CD4-positive, alpha-beta T cell treated with Interleukin-10 for 1 hour (primary cell): ENCODE data around the gene TNNC1.

Experiments used
- DNase-seq: peaks from one replicate; pipeline ENCODE4 v3.0.0-alpha.2; 2020

The TNNC1 gene

GRCh38 chr3:52456800-52457183 lies 3.0 kb upstream of the TNNC1 start:
- no peak for DNase-seq

- DNase-seq, result no peak
Measured at GRCh38 chr3:52456169-52456799, 2.4 kb upstream of the TNNC1 start.

DNA sequence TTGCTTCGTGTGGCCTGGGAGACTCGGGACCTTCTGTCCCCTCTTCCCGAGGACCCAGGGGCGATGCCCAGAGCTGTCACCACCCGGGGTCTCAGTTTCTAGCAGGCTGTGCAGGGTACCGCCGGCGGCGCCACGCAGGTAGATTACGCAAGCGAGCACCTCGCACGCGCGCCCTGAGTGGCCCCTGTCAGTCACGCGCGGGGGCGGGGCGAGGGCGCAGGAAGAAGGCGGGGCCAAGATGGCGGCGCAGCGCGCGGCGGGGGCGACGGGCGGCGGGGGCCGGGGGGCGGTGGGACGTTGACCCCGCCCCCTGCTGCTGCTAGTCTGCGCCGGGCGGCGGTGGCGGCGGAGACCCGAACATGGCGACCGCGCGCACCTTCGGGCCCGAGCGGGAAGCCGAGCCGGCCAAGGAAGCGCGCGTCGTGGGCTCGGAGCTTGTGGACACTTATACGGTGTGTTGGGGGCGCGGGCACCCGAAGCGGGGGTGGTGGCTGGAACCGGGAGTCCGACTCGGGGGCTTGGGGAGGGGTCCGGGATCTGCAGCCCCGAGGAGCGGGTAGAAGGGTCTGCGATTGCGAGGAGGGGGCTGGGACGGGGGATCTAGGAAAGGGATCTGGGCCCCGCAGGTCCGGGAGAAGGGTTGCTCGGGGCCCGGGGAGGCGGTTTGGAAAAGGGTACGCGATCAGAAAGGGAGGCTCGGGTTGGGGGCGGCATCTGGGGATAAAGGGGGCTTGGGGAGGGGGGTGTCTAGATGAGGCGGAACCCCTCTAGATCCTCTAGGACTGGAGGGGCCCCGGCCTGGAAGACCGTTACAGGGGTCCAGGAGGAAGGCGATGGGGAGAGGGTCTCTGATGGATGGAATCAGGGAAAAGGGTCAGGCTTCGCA lies 1.7 kb upstream of the TNNC1 start, which contains the start of gene NISCH:
NISCH (plus strand) TSS at position 322 of the 886 bp plus-strand sequence; CDS start at position 360, 38 bp downstream.
- DNase-seq, result peak; percentile 97

- no peak for DNase-seq
Measured at GRCh38 chr3:52454938-52455282, 1.1 kb upstream of the TNNC1 start.

GRCh38 chr3:52454250-52454937 lies 553 bp upstream of the TNNC1 start:
- DNase-seq, result no peak

DNA sequence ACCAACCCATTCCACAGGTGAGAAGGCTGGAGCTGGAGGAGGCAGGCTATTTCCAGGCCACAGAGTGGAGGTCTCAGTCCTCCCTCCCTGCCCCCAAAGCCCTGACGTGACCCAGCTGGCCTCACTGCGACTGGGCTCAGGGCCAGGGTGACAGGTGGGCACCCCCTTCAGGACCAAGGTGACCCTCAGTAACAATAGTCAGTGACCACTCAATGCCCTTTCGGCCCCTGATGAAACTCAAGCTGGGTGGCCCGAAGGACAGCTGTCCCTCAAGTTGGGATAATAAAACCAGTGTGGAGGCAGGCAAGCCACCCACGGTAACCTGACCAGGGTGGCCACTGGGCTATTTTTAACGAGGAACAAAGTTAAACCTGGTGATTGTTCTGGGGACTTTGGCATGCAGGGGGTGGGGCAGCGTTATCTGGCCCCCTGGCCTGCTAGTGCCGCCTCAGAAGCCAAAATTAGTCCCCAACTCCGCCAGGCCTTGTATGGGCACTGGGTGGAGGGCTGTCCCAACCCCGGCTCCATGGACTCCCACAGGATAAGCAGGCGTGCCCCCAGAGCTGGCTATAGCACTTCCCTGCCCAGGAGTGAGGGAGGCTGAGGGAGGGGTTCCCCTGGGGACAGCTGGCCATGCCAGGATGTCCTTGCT lies 1.1 kb downstream of the TNNC1 start:
- no peak for DNase-seq

GRCh38 chr3:52452126-52452525 lies 1.7 kb downstream of the TNNC1 start:
- DNase-seq, result no peak

GRCh38 chr3:52451237-52452083 lies 2.4 kb downstream of the TNNC1 start:
- DNase-seq, result no peak

- DNase-seq, result no peak
Measured at GRCh38 chr3:52450489-52451236, 3.2 kb downstream of the TNNC1 start.

GRCh38 chr3:52447512-52448355 lies 6.1 kb downstream of the TNNC1 start:
- no peak for DNase-seq

GRCh38 chr3:52446631-52447511 lies 7.0 kb downstream of the TNNC1 start:
- DNase-seq, result peak; percentile 83

DNA sequence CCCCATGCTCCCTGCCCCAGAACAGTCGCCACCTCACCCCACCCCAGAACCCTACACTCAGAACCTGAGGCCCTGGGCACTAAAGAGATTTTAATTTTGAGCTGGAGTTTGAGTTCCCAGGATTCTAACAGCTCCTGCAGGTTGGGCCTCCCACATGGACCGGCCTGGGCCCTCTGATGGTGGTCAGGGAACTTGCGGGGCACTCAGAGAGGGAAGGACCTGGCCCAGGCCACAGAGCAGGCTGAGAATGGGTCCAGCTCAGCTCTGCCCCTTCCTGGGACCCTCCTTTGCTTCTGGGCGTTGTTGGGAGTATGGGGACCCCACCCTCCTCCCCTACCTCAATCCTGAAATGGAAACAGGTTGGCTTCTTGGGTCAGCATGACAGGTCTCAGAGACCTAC lies 7.8 kb downstream of the TNNC1 start:
- DNase-seq, result no peak

GRCh38 chr3:52444860-52445793 lies 8.7 kb downstream of the TNNC1 start, which contains the start of gene SEMA3G:
Gene SEMA3G (minus strand): TSS chr3:52445103. CDS start chr3:52445027, 76 bp downstream.
- DNase-seq, result peak; percentile 80

- DNase-seq, result no peak
Measured at GRCh38 chr3:52443791-52444687, 9.8 kb downstream of the TNNC1 start.

GRCh38 chr3:52443268-52443610 lies 10.6 kb downstream of the TNNC1 start:
- no peak for DNase-seq

- DNase-seq, result no peak
Measured at GRCh38 chr3:52442409-52443267, 11.2 kb downstream of the TNNC1 start.
